HepG2 (cell line): ENCODE results near the gene RNF213. TPM values are rescaled to one million over a fixed set of nuclear protein-coding genes. Genes with fewer than 3 reads are reported as not detected.

Source experiments
- ATAC-seq: fragments of 200-7000 bp; cut with Tn5 transposase; 3 replicates; pipeline ENCODE4 v1.9.1; 2020; ENCODE audit warnings: mild to moderate bottlenecking, moderate library complexity
- BruUV-seq: library from RNA; stranded (reverse); fragments of 400-500 nt; replicated peaks from 2 replicates; lab custom pipeline; 2021; lab: Mats Ljungman, UMichigan
- CTCF ChIA-PET: fragments of 300-600 bp; formaldehyde crosslinking; extraction: SDS; loops from one replicate; lab custom pipeline; 2021; ENCODE audit warnings: low total read pairs, inconsistent platforms, low intra/inter-chr PET ratio; lab: Yijun Ruan, JAX
- POLR2A ChIA-PET: fragments of 350-600 bp; sonication (Branson Sonifier 250); formaldehyde crosslinking; loops from one replicate; lab custom pipeline; 2020; ENCODE audit warnings: antibody characterized with exemption, inconsistent platforms; lab: Yijun Ruan, JAX
- DNase-seq: peaks from one replicate; pipeline ENCODE4 v3.0.0-alpha.2; 2015; ENCODE audit warnings: low spot score
- FAIRE-seq: peaks from 3 replicates; lab custom pipeline; 2011; peaks lifted over from hg19 to GRCh38; lab: Jason Lieb, UNC
- H2AFZ ChIP-seq: one replicate; pipeline ENCODE4 v1.6.1; 2011; ENCODE audit warnings: low read length, inconsistent platforms
- H3K27ac ChIP-seq: fragments of 300-600 bp; 3 replicates; pipeline ENCODE4 v1.8.0; 2011; ENCODE audit warnings: mixed run types, mild to moderate bottlenecking, mixed read lengths, low read length, inconsistent platforms; ENCODE audit not compliant: insufficient read depth; ENCODE audit errors: extremely low read length
- H3K27me3 ChIP-seq, 2 experiments: fragments of 200-600 bp in 1 of 2; 2 replicates in 1 of 2; 3 replicates in 1 of 2; pipeline versions ENCODE4 v1.6.0 to v1.8.0; 2011; ENCODE audit warnings: low read length in 2 of 2, mild to moderate bottlenecking in 2 of 2, moderate library complexity in 2 of 2, inconsistent platforms in 1 of 2; ENCODE audit not compliant: insufficient read depth in 2 of 2, control insufficient read depth in 1 of 2
- H3K36me3 ChIP-seq, 2 experiments: fragments of 200-600 bp in 1 of 2; replicated peaks in 1 of 2; 2 replicates in 1 of 2; 3 replicates in 1 of 2; pipeline versions ENCODE4 v1.5.1 to v1.8.0; 2011; ENCODE audit warnings: low read length in 2 of 2, inconsistent platforms in 1 of 2; ENCODE audit not compliant: insufficient read depth in 2 of 2, control insufficient read depth in 1 of 2
- H3K4me1 ChIP-seq: 2 replicates; pipeline ENCODE4 v1.5.1; 2012; ENCODE audit warnings: low read length, inconsistent platforms; ENCODE audit not compliant: insufficient read depth
- H3K4me2 ChIP-seq: 2 replicates; pipeline ENCODE4 v1.6.0; 2011; ENCODE audit warnings: low read depth, low read length, inconsistent platforms
- H3K4me3 ChIP-seq, 3 experiments: fragments of 200-600 bp in 1 of 3; sonication (generic), shearing (Covaris generic) in 1 of 3; replicated peaks in 1 of 3; 2 replicates each; pipeline ENCODE4 v1.5.1; 2011 to 2016; ENCODE audit warnings: low read length in 3 of 3, inconsistent platforms in 2 of 3, low read depth in 2 of 3, mild to moderate bottlenecking in 2 of 3, control low read depth in 1 of 3, mixed read lengths in 1 of 3; ENCODE audit not compliant: insufficient read depth in 1 of 3
- H3K79me2 ChIP-seq: one replicate; pipeline ENCODE4 v1.6.1; 2011; ENCODE audit warnings: low read length, inconsistent platforms; ENCODE audit not compliant: insufficient read depth
- H3K9ac ChIP-seq: 2 replicates; pipeline ENCODE4 v1.6.0; 2011; ENCODE audit warnings: mild to moderate bottlenecking, low read depth, low read length, inconsistent platforms; ENCODE audit not compliant: insufficient read depth
- H3K9me3 ChIP-seq: 2 replicates; pipeline ENCODE4 v1.5.1; 2012; ENCODE audit warnings: mild to moderate bottlenecking, low read length
- H4K20me1 ChIP-seq: 2 replicates; pipeline ENCODE4 v1.6.0; 2011; ENCODE audit warnings: inconsistent platforms, mild to moderate bottlenecking, low read length, moderate library complexity; ENCODE audit not compliant: insufficient read depth
- ASH2L ChIP-seq: fragments of 300-600, 200-600 bp; sonication (generic); IDR thresholded peaks from 2 replicates; pipeline ENCODE4 v1.7.0; 2017; ENCODE audit warnings: low read depth, mild to moderate bottlenecking, moderate library complexity, mixed read lengths, low read length; ENCODE audit not compliant: insufficient read length
- CBX2 ChIP-seq, 2 experiments: fragments of 200-600 bp in 1 of 2; sonication (generic); formaldehyde crosslinking in 1 of 2; IDR thresholded peaks; 2 replicates each; pipeline versions ENCODE4 v1.7.0 to v1.8.1; 2018 to 2022; ENCODE audit warnings: low read depth in 2 of 2, low read length in 1 of 2, mild to moderate bottlenecking in 1 of 2, missing genetic modification reagents in 1 of 2
- HNRNPL ChIP-seq: fragments of 200-400 bp; formaldehyde crosslinking; IDR thresholded peaks from 2 replicates; pipeline ENCODE4 v1.6.1; 2017; ENCODE audit warnings: mild to moderate bottlenecking, low read depth, low read length
- SYNCRIP ChIP-seq: fragments of 200-400 bp; formaldehyde crosslinking; IDR thresholded peaks from 2 replicates; pipeline ENCODE4 v1.6.1; 2018; ENCODE audit warnings: mild to moderate bottlenecking, low read depth, low read length; ENCODE audit not compliant: insufficient read depth
- ZNF432 ChIP-seq: sonication (generic); formaldehyde crosslinking; IDR thresholded peaks from 2 replicates; pipeline ENCODE4 v1.5.0; 2020; ENCODE audit warnings: missing genetic modification reagents, mild to moderate bottlenecking, borderline replicate concordance
- ZNF768 ChIP-seq: sonication (generic); formaldehyde crosslinking; IDR thresholded peaks from 2 replicates; pipeline ENCODE4 v1.4.0; 2020; ENCODE audit warnings: missing genetic modification reagents
- WGBS: methylation state at CpG from one replicate; pipeline ENCODE4 v1.1.6; 2017; ENCODE audit warnings: low lambda C conversion rate; 5-methylcytosine and 5-hydroxymethylcytosine counted together
- in situ Hi-C: cut with HindIII; loops from 2 replicates; pipeline ENCODE4 v1.10.0; 2017; ENCODE audit warnings: low pct_unique_long_range_greater_than_20kb; ENCODE audit not compliant: extremely low pct_ligation_motif_present
- intact Hi-C: fragments of 100-400 bp; cut with micrococcal nuclease; formaldehyde crosslinking; loops from one replicate; pipeline ENCODE4 v1.10.0; 2022; ENCODE audit not compliant: unreplicated experiment
- polyA plus RNA-seq, 8 experiments: library from polyadenylated mRNA; depleted of rRNA in 3 of 8; stranded (reverse) in 7 of 8; unstranded in 1 of 8; fragments of >200 nt; fragmentation: Illumina TruSeq in 4 of 8; extraction: Trizol in 4 of 8; gene quantifications; 2 replicates each; pipeline versions ENCODE4 v1.2.1 to v1.2.3, GENCODE V29; 2011 to 2016; ENCODE audit warnings: low read depth in 4 of 8, missing spikeins in 1 of 8, mixed read lengths in 1 of 8; ENCODE audit not compliant: insufficient read depth in 1 of 8
- total RNA-seq, 5 experiments: library from RNA; depleted of rRNA; stranded (reverse); fragments of >200 nt; fragmentation: Illumina TruSeq; extraction: Trizol; gene quantifications; 2 replicates each; pipeline ENCODE4 v1.2.3, GENCODE V29; 2016; ENCODE audit warnings: low read depth in 1 of 5
- TF ChIP-seq, protein P1 (sequence below): IDR thresholded peaks from 2 replicates; pipeline ENCODE4 v1.6.1; 2016

RNF213 gene
- total and polyA plus RNA-seq, 2 of the 13 experiments (the other 11 are each of a cell fraction or from before 2014, with no cell fraction given), result 38.6 to 38.7 TPM

DNA sequence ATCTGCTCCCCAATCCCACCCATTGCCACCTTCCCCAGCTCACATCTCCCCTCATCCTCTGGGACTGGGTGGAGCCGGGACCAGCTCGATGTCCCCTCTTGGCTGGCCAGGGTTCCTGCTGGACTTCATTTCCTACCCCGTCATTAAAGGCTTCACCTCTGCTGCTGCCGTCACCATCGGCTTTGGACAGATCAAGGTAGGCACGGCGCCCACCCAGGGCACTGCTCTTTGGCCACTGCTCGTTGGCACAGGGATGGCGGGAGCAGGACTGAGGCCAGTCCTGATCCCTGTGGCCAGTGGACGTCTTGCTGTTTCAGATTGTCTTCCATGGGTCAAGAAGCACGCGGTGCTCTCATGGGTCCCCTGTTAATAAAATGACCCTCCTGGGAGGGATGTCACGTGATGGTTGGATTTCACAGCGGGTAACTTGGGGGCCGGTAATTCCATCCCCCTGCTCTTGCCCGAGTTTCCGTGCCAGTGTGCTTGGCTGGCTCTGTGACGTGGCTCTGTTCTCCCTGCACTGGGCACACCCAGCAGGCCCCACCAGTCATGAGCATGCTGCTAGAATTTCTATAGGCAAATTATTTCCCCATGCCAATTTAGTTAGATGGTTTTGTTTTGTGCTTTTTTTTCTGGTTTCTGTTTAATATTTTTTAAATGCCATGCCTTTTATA, 37.4 kb upstream of the RNF213 start:
- Histone ChIP-seq H3K4me1 (peaks cover 23% of the 10 kb centered on the region), H3K79me2 (peaks cover 9% of the 10 kb centered on the region), H3K4me3 (no peak overlapping the region), H3K27ac (no peak overlapping the region), H3K9ac (no peak overlapping the region), H4K20me1 (no peaks in the 10 kb centered on the region), H3K36me3 (peaks cover 0 to 1% of the 10 kb centered on the region in 2 experiments; a peak in 1 of 5 replicates), H3K9me3 (no peaks in the 10 kb centered on the region), H2AFZ (no peak overlapping the region), H3K4me2 (no peak overlapping the region), H3K27me3 (no peaks in the 10 kb centered on the region)
- FAIRE-seq (no peak), ATAC-seq (no peak), DNase-seq (no peak)
- TF ChIP-seq CBX2 (IDR thresholded peaks at IDR 0.05; ENCODE audit: low read depth, low read length) (no peak), CBX2 (CRISPR knock-in tag; IDR thresholded peaks at IDR 0.05; ENCODE audit: low read depth) (no peak), ZNF432 (CRISPR knock-in tag) (no peak), SYNCRIP (no peak), ZNF768 (CRISPR knock-in tag) (peak; percentile 25; the same call in 1 of the 2 replicates)
- no TSS peak for BruUV-seq
- intact Hi-C loops (no loop called here), in situ Hi-C loops (no loop called here)
- 98% methylated on average over 18 of the region's 18 CpGs for WGBS
- ChIA-PET CTCF (no interaction called here), POLR2A (no interaction called here)

DNA sequence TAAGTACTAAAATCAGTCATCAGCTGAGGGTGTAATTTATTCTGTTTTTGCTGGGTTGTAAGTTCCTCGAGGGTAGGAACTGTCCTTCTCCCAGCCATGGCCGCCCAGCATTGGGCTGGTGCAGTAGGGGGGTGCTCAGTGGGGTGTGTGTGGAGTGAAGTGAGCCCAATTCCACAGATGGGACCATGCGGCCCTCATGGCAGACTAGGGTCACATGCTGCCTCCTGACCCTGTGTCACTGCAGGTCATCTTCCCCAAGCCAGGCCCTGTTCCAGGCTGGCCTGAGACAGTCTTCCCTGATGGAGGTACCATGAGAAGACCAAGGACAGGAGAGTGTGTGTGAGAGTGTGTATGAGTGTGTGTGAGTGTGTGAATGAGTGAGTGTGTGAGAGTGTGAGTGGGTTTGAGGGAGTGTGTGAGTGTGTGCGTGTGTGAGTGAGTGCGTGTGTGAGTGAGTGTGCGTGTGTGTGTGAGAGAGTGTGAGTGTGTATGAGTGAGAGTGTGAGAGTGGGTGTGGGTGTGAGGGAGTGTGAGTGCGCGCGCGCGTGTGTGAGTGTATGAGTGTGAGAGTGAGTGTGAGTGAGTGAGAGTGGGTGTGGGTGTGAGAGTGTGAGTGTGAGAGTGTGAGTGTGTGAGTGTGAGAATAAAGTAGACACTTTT, 36.7 kb upstream of the RNF213 start:
- CTCF ChIA-PET, result no interaction called here
- no peak for DNase-seq
- TF ChIP-seq HNRNPL, result 0 out of 2 replicates have a peak, but pooled peaks have one; percentile 34
- peak; percentile 27 for TF ChIP-seq ASH2L
- TF ChIP-seq, protein P1, sequence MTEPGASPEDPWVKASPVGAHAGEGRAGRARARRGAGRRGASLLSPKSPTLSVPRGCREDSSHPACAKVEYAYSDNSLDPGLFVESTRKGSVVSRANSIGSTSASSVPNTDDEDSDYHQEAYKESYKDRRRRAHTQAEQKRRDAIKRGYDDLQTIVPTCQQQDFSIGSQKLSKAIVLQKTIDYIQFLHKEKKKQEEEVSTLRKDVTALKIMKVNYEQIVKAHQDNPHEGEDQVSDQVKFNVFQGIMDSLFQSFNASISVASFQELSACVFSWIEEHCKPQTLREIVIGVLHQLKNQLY (CRISPR knock-in tag), result no peak
- H3K79me2 ChIP-seq, result peaks cover 9% of the 10 kb centered on the region
- H3K4me3 ChIP-seq, result no peak overlapping the region
- H3K4me2 ChIP-seq, result no peak overlapping the region
- no peak overlapping the region for H3K27ac ChIP-seq
- H3K36me3 ChIP-seq, result peaks cover 3 to 4% of the 10 kb centered on the region in 2 experiments; a peak in 1 of 5 replicates
- H3K27me3 ChIP-seq, result no peaks in the 10 kb centered on the region
- POLR2A ChIA-PET, result no interaction called here
- no TSS peak for BruUV-seq
- intact Hi-C loops (no loop called here), in situ Hi-C loops (no loop called here)
- no peak overlapping the region for H2AFZ ChIP-seq
- no peak for ATAC-seq
- no peak overlapping the region for H3K9ac ChIP-seq
- FAIRE-seq, result no peak
- peaks cover 17% of the 10 kb centered on the region for H3K4me1 ChIP-seq
- 81% methylated on average over 11 of the region's 11 CpGs for WGBS
- no peaks in the 10 kb centered on the region for H4K20me1 ChIP-seq
- no peaks in the 10 kb centered on the region for H3K9me3 ChIP-seq
